Hepatocyte (in vitro differentiated cells): ENCODE data around the gene AHCY.

Experiments
- CTCF ChIP-seq: fragments of 200-600 bp; sonication (generic); IDR thresholded peaks from 2 replicates; pipeline ENCODE4 v1.5.1; 2016; ENCODE audit warnings: antibody characterized with exemption, mild to moderate bottlenecking; ENCODE audit not compliant: poor library complexity
- EZH2 ChIP-seq: fragments of 200-600 bp; sonication (generic); IDR thresholded peaks from 2 replicates; pipeline ENCODE4 v1.6.1; 2016; ENCODE audit warnings: antibody characterized with exemption, mild to moderate bottlenecking, borderline replicate concordance

GRCh38 chr20:34254979-34255378 lies 48.2 kb downstream of the AHCY start:
- TF ChIP-seq CTCF (no peak), EZH2 (no peak)
